Caco-2 (cell line): ENCODE measurements around the gene AIFM1. TPM values are rescaled to one million over a fixed set of nuclear protein-coding genes. Genes with fewer than 3 reads are reported as not detected.

Experiments
- BruUV-seq: library from RNA; stranded (reverse); fragments of 400-500 nt; replicated peaks from 2 replicates; lab custom pipeline; 2021; lab: Mats Ljungman, UMichigan
- CTCF ChIA-PET: fragments of 300-600 bp; sonication (Branson Sonifier 250); formaldehyde crosslinking; loops from one replicate; lab custom pipeline; 2022; ENCODE audit warnings: antibody characterized with exemption; lab: Charles Lee
- POLR2A ChIA-PET: fragments of 300-600 bp; sonication (Branson Sonifier 250); formaldehyde crosslinking; loops from one replicate; lab custom pipeline; 2022; ENCODE audit warnings: antibody characterized with exemption; lab: Charles Lee
- DNase-seq, 2 experiments: peaks; one replicate each; pipeline versions ENCODE4 v3.0.0 to v3.0.0-alpha.2; 2020 to 2022
- H3K27me3 ChIP-seq: replicated peaks from 2 replicates; pipeline ENCODE4 v1.6.0; 2011; ENCODE audit warnings: low read length; ENCODE audit not compliant: control insufficient read depth, insufficient read depth
- H3K36me3 ChIP-seq: 2 replicates; pipeline ENCODE4 v1.5.1; 2011; ENCODE audit warnings: low read length; ENCODE audit not compliant: control insufficient read depth, insufficient read depth
- H3K4me1 ChIP-seq: fragments of 250-450 bp; sonication (Bioruptor Pico); 2 replicates; pipeline ENCODE4 v1.5.1; 2020; ENCODE audit warnings: mild to moderate bottlenecking
- H3K4me3 ChIP-seq: 2 replicates; pipeline ENCODE4 v1.5.1; 2011; ENCODE audit warnings: low read depth, mild to moderate bottlenecking, control low read depth, low read length
- H3K9me3 ChIP-seq: fragments of 250-450 bp; sonication (Bioruptor Pico); 2 replicates; pipeline ENCODE4 v1.5.1; 2020; ENCODE audit warnings: mild to moderate bottlenecking, moderate library complexity
- H3K27ac Mint-ChIP-seq: one replicate; pipeline ENCODE4 v1.8.0; 2022; ENCODE audit warnings: mixed read lengths; ENCODE audit not compliant: unreplicated experiment
- H3K27me3 Mint-ChIP-seq: one replicate; pipeline ENCODE4 v1.8.0; 2022; ENCODE audit warnings: mixed read lengths; ENCODE audit not compliant: insufficient read depth, unreplicated experiment
- H3K36me3 Mint-ChIP-seq: one replicate; pipeline ENCODE4 v1.8.0; 2022; ENCODE audit warnings: mild to moderate bottlenecking, mixed read lengths; ENCODE audit not compliant: insufficient read depth, unreplicated experiment
- H3K4me1 Mint-ChIP-seq: one replicate; pipeline ENCODE4 v1.8.0; 2022; ENCODE audit warnings: low read depth, mixed read lengths; ENCODE audit not compliant: unreplicated experiment
- H3K4me3 Mint-ChIP-seq: one replicate; pipeline ENCODE4 v1.8.0; 2022; ENCODE audit warnings: mild to moderate bottlenecking, moderate library complexity, mixed read lengths; ENCODE audit not compliant: unreplicated experiment
- H3K9me3 Mint-ChIP-seq: one replicate; pipeline ENCODE4 v1.8.0; 2022; ENCODE audit warnings: mixed read lengths; ENCODE audit not compliant: unreplicated experiment
- CTCF ChIP-seq, 2 experiments: fragments of 200-600 bp in 1 of 2; IDR thresholded peaks; 1 replicate in 1 of 2; 2 replicates in 1 of 2; pipeline versions ENCODE4 v1.5.1 to v1.8.0; 2011 to 2022; ENCODE audit warnings: antibody characterized with exemption in 1 of 2, control low read depth in 1 of 2, inconsistent platforms in 1 of 2, low read depth in 1 of 2, low read length in 1 of 2, mild to moderate bottlenecking in 1 of 2, moderate library complexity in 1 of 2; ENCODE audit not compliant: insufficient read depth in 1 of 2, severe bottlenecking in 1 of 2, unreplicated experiment in 1 of 2
- intact Hi-C: fragments of 100-400 bp; cut with micrococcal nuclease; formaldehyde crosslinking; loops from one replicate; pipeline ENCODE4 v1.10.0; 2022; ENCODE audit not compliant: unreplicated experiment
- total RNA-seq: library from RNA; stranded (reverse); gene quantifications from 2 replicates; pipeline ENCODE4 v1.2.3, GENCODE V29; 2022

AIFM1 gene
- total RNA-seq, 1 experiment from 2014 or later: 53.0 TPM

- Histone ChIP-seq H3K36me3 (no peaks in the 10 kb centered on the region), H3K4me1 (no peaks in the 10 kb centered on the region), H3K9me3 (no peaks in the 10 kb centered on the region), H3K27me3 (no peaks in the 10 kb centered on the region), H3K4me3 (no peak overlapping the region)
- H3K36me3 Mint-ChIP-seq: peaks cover 16% of the 10 kb centered on the region
- no peaks in the 10 kb centered on the region for H3K4me1 Mint-ChIP-seq
- no peaks in the 10 kb centered on the region for H3K9me3 Mint-ChIP-seq
- no peak for TF ChIP-seq CTCF (IDR thresholded peaks at IDR 0.05; ENCODE audit: insufficient read depth in 1 of 2, low read depth in 1 of 2, low read length in 1 of 2, severe bottlenecking in 1 of 2, unreplicated experiment in 1 of 2)
- intact Hi-C loops: no loop called here
- no peaks in the 10 kb centered on the region for H3K27me3 Mint-ChIP-seq
- ChIA-PET CTCF (no interaction called here), POLR2A (no interaction called here)
- no peak overlapping the region for H3K27ac Mint-ChIP-seq
- no peak overlapping the region for H3K4me3 Mint-ChIP-seq
- DNase-seq: no peak
- no TSS peak for BruUV-seq
Measured at GRCh38 chrX:130211415-130212186, 46.0 kb upstream of the AIFM1 start.

GRCh38 chrX:130204647-130205046, 39.0 kb upstream of the AIFM1 start:
- H3K27ac Mint-ChIP-seq: no peak overlapping the region
- H3K4me3 ChIP-seq: no peak overlapping the region
- H3K36me3 ChIP-seq: no peaks in the 10 kb centered on the region
- no peaks in the 10 kb centered on the region for H3K9me3 ChIP-seq
- CTCF ChIA-PET: no interaction called here
- DNase-seq: no peak
- no peak for TF ChIP-seq CTCF (IDR thresholded peaks at IDR 0.05; ENCODE audit: insufficient read depth in 1 of 2, low read depth in 1 of 2, low read length in 1 of 2, severe bottlenecking in 1 of 2, unreplicated experiment in 1 of 2)
- H3K27me3 ChIP-seq: no peaks in the 10 kb centered on the region
- no peaks in the 10 kb centered on the region for H3K9me3 Mint-ChIP-seq
- no peaks in the 10 kb centered on the region for H3K4me1 ChIP-seq
- H3K27me3 Mint-ChIP-seq: no peaks in the 10 kb centered on the region
- BruUV-seq: no TSS peak
- no peak overlapping the region for H3K4me3 Mint-ChIP-seq
- intact Hi-C loops: no loop called here
- peaks cover 16% of the 10 kb centered on the region for H3K36me3 Mint-ChIP-seq
- POLR2A ChIA-PET: no interaction called here
- no peaks in the 10 kb centered on the region for H3K4me1 Mint-ChIP-seq

GRCh38 chrX:130197464-130197863, 31.8 kb upstream of the AIFM1 start:
- no peaks in the 10 kb centered on the region for H3K27me3 Mint-ChIP-seq
- no peak overlapping the region for H3K4me3 ChIP-seq
- BruUV-seq: no TSS peak
- no peaks in the 10 kb centered on the region for H3K36me3 Mint-ChIP-seq
- no peak for TF ChIP-seq CTCF (IDR thresholded peaks at IDR 0.05; ENCODE audit: insufficient read depth in 1 of 2, low read depth in 1 of 2, low read length in 1 of 2, severe bottlenecking in 1 of 2, unreplicated experiment in 1 of 2)
- no peaks in the 10 kb centered on the region for H3K36me3 ChIP-seq
- ChIA-PET POLR2A (no interaction called here), CTCF (no interaction called here)
- no peaks in the 10 kb centered on the region for H3K4me1 ChIP-seq
- H3K27me3 ChIP-seq: no peaks in the 10 kb centered on the region
- H3K4me1 Mint-ChIP-seq: no peaks in the 10 kb centered on the region
- H3K9me3 ChIP-seq: no peaks in the 10 kb centered on the region
- no peak overlapping the region for H3K27ac Mint-ChIP-seq
- intact Hi-C loops: no loop called here
- no peaks in the 10 kb centered on the region for H3K9me3 Mint-ChIP-seq
- no peak overlapping the region for H3K4me3 Mint-ChIP-seq
- no peak for DNase-seq
